Stimulated activated CD8-positive, alpha-beta memory T cell treated with anti-CD3 and anti-CD28 coated beads, Interleukin-12 subunit alpha, Interleukin-12 subunit beta, amount 100 ng/mL, for 24 hours (primary cell): ENCODE measurements around the gene GPC5.
"Not testable (repeated sequence)": the region's sequence is repeated elsewhere in the genome, so short reads cannot be mapped to it uniquely, and the experiment has no call there.

Experiments
- DNase-seq: peaks from one replicate; pipeline ENCODE4 v3.0.0-alpha.2; 2020; ENCODE audit errors: extremely low read depth

The GPC5 gene

GRCh38 chr13:92836171-92836570 is 1437.8 kb downstream of the GPC5 start:
- DNase-seq: no peak

- DNase-seq: no peak
These were observed 1440.4 kb downstream of the GPC5 start for GRCh38 chr13:92838786-92839185.

- DNase-seq: no peak
These were observed 1443.7 kb downstream of the GPC5 start for GRCh38 chr13:92842145-92842544.

- DNase-seq: no peak
These were observed 1445.1 kb downstream of the GPC5 start for GRCh38 chr13:92843549-92843948.

- DNase-seq: no peak
These were observed 1451.0 kb downstream of the GPC5 start for GRCh38 chr13:92849381-92849780.

- DNase-seq: no peak
These were observed 1466.3 kb downstream of the GPC5 start for GRCh38 chr13:92864584-92865284.

- no peak for DNase-seq
These were observed 1474.6 kb downstream of the GPC5 start for GRCh38 chr13:92873029-92873428.

- no peak for DNase-seq
These were observed 1488.2 kb downstream of the GPC5 start for GRCh38 chr13:92886535-92887077.

GRCh38 chr13:92894447-92894846 is 1496.0 kb downstream of the GPC5 start:
- no peak for DNase-seq

GRCh38 chr13:92896842-92897241 is 1498.4 kb downstream of the GPC5 start:
- DNase-seq: no peak

GRCh38 chr13:92898946-92899345 is 1500.5 kb downstream of the GPC5 start:
- not testable (repeated sequence) for DNase-seq

- DNase-seq: no peak
These were observed 1502.0 kb downstream of the GPC5 start for GRCh38 chr13:92900446-92900845.

- DNase-seq: no peak
These were observed 1503.3 kb downstream of the GPC5 start for GRCh38 chr13:92901739-92902138.

- DNase-seq: no peak
These were observed 1514.2 kb downstream of the GPC5 start for GRCh38 chr13:92912629-92913028.

GRCh38 chr13:92913840-92914239 is 1515.4 kb downstream of the GPC5 start:
- DNase-seq: no peak
